GM18867 (cell line): ENCODE measurements around the gene VGLL4.
A peak's percentile ranks its signal among the peaks of the same experiment; 100 is the strongest.

Source experiments
- ATAC-seq: cut with Tn5 transposase; IDR thresholded peaks from one replicate; pipeline ENCODE4 v1.9.1; 2021; ENCODE audit warnings: mild to moderate bottlenecking, moderate library complexity; ENCODE audit not compliant: unreplicated experiment

Gene VGLL4

DNA sequence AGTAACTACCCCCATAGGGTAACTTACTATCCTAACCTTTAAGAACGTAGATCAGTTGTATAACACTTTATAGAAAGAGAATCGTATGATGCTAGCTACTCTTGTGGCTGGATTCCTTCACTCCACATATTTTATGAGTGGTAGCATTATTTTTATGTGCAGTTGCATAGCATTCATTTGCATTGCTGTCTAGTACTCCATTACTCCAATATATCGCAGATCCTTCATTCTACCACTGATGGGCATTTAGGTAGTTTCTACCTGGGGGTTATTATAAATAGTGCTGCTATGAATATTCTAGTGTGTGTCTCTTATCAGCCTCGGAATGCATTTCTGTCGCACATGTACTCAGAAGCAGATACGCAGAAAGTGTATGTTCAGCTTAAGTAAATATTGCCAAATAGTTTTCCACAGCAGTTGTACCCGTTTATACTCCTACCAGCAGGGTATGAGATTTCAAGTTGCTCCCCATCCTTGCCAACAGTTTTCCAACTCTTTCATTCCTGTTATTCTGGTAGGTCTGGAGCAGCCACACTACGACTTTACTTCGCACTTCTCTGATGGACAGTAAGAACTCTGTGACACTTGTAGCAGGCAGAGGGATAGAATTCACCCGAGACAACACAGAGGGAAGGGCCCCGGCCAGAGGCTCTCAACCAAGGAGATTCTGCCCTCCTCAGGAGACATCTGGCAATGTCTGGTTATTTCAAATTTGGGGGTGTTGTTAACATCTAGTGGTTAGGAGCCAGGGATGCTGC is 9.8 kb upstream of the VGLL4 start:
- ATAC-seq: no peak

DNA sequence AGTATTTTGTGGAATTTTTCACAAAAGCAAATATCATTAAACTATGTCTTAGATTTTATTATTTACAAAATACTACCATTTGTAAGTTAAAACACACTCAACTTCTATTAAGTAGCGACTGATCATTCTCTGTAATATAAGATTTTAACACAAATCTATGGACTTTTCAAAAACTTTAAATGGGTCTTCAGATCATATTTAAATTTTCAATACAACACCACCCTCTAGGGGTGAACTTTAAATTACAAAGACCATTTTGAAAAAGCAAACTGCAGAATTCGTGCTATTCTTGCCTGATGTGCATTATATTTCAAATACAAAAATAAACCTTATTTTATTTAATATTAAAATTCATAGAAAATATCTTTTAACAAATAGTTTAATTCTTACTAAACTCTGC is 8.2 kb upstream of the VGLL4 start:
- ATAC-seq: no peak

DNA sequence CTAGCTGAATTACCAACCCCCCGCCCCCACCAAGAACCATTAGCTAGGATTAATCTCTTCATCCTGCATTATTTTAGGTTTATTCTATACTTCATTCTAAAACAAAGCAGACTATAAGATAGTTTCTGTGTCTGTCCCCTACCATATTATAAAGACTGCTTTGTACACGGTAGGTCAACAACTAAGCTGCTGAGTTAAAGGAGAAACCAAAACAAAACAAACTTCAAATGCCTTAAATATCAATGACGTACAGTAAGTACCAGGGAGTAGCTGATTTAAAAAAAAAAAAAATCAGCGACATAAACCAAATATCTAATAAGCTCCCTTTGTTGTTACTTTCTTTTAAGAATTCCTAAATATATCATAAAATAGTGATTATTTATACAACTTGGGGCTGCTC is 7.8 kb upstream of the VGLL4 start:
- ATAC-seq: no peak

DNA sequence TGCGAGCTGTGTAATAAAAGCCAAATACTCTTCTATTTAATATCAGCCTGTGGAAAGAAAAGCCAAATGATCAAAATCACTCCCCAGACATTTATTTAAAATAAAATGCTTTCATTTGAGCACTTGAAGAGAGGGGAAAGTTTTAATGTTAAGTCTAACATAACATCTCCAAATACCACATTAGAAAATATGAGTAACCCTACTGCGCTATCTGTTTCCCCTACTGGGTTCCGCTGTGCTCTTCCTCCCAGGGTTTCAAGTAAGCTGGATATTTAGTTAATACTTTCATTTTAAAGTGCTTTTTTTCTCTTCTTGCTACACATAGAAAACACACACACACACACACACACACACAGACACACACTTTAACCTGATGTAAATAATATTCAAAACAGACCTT is 6.7 kb upstream of the VGLL4 start:
- ATAC-seq: no peak

DNA sequence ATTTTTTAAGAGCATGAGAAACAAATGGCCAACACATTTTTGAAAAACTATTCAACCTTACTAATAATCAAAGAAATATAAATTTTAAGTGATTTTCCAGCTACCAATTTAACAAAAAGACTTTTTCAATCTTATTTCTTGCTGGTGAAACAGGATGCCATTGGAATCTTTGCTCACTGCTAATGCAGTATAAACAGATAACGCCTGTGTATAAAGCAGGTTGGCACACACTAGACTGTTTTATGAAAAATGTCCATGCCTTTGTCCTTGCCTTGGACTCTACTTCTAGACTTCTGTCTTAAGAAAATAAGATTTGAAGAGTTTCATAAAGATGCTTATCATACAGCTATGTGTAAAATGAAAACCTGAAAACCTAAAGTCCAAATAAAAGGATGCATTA is 5.0 kb upstream of the VGLL4 start:
- ATAC-seq: no peak

DNA sequence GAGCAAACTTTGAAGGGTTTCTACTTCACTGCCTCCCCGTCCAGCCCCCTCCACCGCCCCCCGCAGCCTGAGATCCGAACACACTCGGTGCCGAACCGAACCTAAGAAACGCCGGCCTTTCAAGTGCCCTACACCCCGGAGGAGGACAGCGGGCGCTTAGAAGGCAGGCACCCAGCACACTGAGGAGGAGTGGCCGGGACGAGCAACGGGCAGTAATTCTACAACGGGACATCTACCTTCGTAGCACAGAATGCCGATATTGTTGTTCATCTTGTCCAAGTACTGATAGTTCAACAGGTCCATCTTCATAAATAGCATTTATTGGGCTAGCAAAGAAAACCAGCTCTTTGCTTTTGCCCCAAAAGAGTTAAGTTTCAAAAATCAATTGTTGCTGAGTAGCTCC is 513 bp downstream of the VGLL4 start:
- peak; percentile 14 for ATAC-seq

DNA sequence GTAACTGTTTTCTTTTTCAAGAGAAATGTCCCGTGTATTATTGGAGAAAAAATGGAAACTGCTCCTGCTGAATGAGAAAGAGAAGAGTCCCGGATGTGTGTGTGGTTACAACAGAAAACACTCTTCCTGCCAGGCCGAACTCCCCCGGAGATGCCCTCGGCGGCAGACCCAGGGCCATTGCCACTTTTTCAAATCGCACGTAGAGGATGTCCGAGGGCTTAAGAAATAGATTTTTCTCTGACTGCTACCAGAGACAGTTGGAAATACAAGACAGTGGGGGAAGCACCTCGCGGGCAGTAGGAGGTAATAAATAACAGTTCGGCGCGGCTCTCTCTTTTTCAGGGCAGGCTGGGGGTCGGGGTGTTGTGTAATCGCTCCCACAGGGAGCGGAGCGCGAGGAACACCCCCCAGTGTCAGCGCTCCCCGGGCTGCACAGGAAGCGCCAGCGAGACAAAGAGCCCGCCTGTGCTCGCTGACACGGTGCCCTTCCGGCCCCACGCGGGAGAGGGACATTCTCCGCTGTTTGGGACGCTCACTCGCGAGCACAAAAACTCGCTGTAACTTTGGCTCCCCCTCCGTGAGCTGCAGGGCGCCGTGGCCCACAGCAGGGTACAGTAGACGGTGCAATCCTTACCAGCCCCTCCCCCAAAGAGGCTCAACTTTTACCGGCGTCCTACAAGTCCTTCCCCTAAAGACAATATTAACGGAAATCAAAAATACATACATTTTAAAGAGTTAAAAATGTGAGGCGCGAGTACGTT is 1.1 kb downstream of the VGLL4 start:
- peak; percentile 71 for ATAC-seq

DNA sequence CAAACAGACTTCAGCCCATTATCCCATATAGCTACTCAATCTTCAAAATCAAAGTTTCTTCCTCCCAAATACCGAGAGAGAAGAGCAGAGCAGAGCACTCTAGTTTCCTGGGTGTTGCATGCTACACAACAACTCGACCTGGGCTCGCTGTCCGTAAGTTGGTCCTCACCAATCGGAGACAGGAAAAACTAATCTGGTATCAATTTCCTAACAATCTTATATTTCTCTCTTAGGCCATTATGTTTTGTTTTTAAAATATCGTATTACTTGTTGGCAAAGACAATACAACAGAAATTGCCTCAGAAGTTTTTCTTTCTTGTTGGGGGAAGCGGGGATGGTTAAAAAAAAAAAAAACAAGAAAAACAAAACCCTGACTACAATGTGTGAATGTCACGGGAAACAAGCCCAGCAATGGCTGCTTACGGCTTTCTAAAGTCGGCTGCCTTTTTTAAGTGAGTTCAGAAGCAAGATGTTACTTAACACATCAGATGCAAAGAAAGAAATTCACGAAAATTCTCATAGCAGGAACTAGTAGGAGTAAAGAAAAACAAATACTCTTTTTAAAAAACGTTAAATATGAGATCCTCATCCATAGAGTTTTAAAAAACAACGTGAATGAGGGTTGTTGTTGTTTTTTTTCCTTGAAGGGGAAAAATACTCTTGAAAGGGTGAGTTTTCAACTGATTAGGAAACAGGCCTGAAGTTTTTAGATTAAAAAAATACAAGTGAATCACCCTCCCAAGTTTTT is 1.9 kb downstream of the VGLL4 start:
- ATAC-seq: no peak

DNA sequence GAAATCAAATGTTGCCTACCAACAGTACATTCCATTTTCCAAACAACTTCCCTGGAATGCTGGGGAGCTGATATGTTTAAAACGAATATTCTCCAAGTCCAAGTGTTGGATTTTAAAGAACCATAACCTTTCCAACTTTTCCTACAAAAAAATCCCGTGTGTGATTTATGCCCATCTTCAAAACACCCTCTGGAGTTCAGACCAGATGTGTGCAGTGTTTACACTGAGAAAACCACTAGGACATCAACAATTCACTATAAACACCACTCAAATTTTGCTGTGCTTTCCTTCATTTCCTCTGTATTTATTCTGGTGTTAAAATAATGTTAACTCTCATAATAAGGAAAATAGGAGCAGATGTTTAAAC is 2.4 kb downstream of the VGLL4 start:
- no peak for ATAC-seq

DNA sequence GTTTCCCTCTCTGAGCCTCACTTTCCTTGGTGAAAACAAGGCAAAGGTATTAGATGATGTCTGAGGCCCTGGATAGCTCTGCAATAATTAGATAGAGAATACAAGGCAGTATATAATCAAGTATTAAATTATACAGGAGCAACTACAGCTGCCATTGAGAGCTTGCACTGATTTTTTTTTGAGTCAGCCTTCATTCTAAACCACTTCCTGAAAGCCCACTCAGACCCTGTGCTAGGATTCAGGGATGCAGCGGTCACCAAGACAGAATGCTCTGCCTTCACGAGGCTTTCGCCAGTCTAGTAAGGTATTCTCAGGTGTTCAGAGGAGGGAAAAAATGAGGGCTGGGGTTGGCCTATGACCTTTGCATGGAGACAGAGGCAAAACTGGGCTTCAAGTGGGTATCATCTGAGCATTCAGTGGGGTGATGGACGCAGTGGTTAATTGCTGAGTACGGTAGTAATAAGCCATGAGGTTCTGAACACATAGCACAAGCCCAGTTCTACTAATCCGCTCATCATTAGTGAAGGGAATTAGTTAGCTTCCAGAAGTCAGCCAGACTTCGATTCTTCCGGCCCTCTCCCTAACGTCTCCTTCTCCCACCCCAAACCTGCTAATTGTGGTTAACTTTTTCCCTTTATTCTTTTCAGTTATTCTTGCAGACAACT is 3.6 kb downstream of the VGLL4 start:
- ATAC-seq: no peak

DNA sequence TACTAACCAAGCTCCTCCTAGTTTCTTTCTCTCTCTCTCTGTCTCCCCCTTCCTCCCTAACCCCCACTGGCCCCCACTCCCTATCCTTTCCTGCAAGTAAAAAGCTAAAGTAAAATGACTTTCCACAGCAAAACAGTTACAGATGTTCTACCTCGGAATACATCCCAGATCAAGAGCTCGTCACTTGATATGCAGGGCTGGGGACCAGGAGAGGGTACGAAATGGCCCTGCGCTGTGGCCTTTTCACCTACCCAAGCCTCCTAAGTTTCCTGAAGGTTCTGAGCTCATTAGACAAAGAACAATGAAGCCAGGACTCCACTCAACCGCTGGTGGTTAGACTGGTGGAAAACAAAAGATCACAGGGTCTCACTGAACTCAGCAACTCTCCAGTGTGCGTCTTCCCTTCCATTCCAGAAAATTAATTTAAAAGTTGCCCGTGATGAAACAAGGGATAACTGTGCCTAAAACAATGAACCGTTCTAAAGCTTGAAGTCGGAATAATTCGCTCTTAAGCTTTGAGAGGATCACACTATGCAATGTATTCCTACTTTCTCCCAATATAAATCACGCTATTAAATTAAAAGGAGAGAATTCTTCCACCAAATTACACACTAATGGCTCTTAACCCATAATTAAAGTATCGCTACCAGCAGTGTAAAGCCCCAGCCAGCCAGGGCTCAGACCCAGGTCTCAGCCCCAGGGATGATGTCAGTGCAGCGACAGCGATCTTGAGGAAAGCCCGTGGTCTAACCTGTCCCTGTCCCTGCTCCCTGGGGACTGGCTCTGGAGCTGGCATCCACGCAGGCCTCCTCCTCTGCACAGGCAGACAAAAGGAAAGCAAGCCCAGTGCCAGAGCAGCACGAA is 5.0 kb downstream of the VGLL4 start:
- ATAC-seq: no peak

DNA sequence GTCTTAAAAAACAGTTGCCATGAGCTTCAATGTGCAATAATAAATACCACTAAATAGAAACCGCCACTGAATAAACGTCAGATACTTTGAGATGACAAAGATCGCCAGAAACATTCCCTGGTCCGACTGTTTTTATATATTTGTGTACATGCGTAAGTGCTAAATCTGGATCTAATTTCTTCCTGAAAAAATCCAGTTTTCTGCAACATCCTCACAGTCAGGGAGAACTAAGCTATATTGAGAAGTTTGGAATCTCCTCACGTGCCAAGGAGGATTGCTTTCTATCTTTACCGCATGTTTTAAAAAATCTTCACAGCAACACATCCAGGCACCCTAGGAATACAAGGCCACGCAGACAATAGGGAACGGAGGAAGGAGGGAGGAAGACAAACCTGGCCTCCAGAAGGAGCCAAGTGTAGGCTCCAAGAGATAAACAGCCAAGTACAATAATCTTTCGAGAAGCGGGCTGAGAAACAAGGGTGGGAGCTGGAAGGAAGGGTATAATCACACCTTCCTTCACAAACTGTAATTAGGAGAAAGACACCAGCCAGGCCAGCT is 5.7 kb downstream of the VGLL4 start:
- ATAC-seq: no peak

DNA sequence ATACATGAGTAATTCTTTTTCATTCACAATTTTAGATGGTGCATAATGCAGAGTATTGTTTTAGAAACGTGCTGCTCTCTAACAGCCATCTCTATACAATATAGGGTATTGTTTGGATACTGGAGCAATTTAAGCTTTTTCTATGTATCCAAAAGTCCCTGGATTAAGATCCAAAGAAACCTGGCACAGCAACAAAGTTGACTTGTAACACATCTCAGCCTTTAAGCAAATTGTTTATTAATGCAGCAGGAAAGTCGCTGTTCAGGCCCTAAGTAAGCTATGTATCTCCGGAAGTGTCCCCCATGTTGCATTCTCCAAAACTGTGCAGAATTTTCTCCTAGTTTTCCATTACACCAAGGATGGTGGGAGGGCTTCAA is 7.3 kb downstream of the VGLL4 start:
- ATAC-seq: no peak

DNA sequence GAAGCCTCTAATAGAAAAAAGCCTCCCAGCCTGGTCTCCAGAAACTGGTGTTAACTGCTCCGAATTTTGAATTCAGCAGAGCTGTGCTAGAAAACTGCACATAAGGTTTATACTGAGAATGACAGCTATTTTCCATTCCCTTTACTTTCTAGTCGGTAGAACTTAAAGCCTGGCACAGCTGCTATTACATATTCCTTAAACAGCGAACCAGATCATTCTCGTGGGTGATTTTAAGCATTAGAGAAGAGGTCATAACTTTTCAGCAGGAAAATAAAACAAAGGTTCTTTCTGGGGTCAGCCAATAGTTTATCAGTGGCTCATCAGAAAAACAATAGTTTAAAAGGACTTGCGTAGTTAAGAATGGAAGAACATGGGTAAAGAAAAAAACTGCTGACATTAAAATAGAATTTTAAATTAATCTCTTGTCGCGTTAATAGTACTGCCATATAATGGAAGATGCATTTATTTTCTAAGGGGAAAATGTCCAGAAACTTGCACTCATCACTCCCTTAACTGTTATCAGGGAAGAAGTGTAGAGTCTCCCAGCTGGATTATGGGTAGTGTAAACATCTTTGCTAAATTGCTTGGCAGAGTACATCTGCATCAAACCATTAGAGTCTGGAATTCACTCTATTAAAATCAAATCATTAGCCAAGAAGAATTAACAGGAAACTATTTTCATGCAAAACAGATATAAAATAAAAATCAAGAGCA is 7.9 kb downstream of the VGLL4 start:
- ATAC-seq: no peak

DNA sequence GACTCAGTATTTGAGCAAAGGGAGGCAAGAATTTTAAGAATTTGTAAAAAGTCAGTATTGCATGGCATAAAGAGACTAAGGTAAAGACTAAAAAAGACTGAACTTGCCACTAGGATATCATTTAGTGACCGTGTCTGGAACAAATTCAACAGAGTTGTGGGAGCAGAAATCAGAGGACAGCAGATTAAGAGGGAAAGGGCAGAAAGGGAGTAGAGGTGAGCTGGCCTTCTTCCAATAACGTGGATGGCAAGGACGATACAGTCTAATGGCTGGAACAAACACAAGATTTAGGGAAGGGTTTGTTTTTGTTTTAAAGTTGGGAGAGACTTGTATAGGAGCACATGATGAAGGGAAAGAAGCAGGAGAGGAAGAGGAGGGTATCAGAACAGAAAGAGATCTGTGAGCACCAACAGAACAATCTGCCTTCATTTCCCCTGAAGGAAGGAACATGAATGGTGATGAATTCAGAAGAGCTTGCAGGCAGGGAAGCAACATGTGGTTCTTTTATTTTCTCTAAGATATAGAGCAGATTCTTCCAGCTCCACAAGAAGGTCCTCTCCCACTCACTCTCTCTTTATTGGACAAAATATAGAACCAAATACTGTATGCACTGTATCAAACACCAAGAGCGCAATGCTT is 8.6 kb downstream of the VGLL4 start:
- ATAC-seq: no peak

DNA sequence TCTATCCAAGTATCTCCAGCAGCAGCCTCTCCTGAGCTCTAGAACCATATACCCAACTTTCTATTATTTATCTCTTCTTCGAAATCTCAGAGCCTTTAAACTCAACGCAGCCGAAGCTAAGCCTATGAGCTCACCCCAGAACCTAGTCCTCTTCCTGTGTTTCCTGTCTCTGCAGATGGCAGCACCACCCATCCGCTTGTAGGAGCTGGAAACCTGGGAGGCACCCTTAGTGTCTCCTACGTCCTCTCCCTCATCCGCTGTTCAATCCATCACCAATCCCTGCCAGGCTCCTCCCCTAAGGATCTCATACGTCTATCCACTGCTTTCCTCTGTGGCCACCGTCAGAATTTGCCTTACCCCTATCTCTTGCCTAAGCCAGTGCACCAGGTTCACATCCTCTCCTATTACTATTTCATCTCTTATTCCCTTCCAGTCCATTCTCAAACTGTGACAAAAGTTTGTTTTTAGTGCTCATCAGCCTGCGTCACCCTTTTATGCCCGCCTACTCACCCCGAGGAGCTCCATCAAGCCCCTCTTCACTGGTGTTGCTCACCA is 9.6 kb downstream of the VGLL4 start:
- no peak for ATAC-seq

DNA sequence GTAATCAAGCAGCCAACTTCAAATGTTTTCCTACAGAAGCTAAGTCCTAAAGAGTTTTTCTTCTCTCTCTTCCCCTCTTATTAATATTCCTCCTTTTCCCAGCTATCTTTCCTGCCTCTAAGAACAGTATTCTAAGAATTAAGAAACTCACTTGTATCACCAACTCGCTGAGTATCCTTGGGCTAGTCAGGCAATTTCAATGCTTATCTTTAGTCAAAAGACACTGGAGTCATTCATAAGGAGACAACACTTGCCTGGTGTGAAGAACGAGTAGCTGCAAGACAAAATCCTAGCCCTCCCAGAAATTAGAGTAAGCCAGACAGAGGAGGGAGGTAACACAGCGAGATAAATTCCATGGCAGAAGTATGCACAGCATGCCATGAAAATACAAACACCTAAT is 10.7 kb downstream of the VGLL4 start:
- ATAC-seq: no peak

DNA sequence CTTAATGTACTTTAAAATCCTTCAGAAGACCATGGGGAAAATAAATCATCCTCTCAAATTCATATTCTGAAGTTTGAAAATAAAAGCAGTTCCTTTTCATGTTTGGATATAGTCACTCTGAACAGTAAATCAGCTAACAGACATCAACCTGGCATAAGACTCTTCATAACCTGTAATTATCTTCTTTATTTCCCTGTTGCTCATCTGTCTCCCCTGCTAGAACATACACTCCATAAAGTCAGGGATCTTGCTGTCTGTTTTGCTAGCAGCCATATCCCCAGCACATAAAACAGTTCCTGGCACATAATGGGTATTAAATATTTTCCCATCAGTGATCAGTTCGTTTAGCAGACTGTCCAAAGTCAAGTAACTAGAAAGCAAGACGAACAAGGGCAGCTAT is 11.2 kb downstream of the VGLL4 start:
- ATAC-seq: no peak

DNA sequence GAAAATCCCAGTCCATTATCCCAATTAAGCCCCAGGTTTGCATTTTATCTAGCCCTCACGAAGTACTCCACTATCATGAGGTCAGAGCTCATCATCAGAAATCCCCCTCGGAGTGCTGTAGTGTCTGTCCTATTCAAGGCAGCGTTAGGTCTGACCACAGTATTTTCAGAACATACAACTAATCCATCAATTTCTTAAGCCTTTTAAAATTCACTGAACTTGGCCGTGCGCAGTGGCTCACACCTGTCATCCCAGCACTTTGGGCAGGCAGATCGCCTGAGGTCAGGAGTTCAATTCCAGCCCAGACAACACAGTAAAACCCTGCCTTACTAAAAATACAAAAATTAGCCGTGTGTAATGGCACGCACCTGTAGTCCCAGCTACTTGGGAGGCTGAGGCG is 11.9 kb downstream of the VGLL4 start:
- no peak for ATAC-seq
